Heart left ventricle (tissue), 13 donors: ENCODE measurements around the gene HTRA3.

Experiments
- POLR2A ChIP-seq, 2 donors: fragments of 450-650 bp; IDR thresholded peaks; one replicate each; pipeline ENCODE4 v1.6.1; 2017; ENCODE audit warnings: antibody characterized with exemption in 2 of 2, mild to moderate bottlenecking in 2 of 2, moderate library complexity in 2 of 2
- TF ChIP-seq, protein P1 (sequence below), 12 donors: fragments of 200-600 bp; sonication (generic) in 4 of 12; IDR thresholded peaks; one replicate each; pipeline versions ENCODE4 v1.5.0 to v1.8.0; 2018 to 2022; ENCODE audit warnings: antibody characterized with exemption in 12 of 12, mild to moderate bottlenecking in 5 of 12
- donor health status: ischemic (EF 13 %, LVEDD 7.1; RV severe dilation, severe dysfunction).
- donor health status: DM: no; HTN: yes; CAD: no.
- donor health status: DM: no; HTN: no; CAD: no.
- donor health status: ischemic (EF 25% LVEDD 6.9; RV normal size, moderate dysfunction).
- donor health status: ischemic (EF 25% LVEDD 5.7; RV mildly dilated, moderate dysfunction).
- donor health status: ischemic (EF 35%, LVEDD 5.7; RV mildly dilated, moderate dysfunction).
- donor health status: nonischemic (EF 11% LVEDD 7.7; RV severe dilation, severe dysfunction).
- donor health status: DM: yes; HTN: yes; CAD: no.
- donor health status: PGD.
- donor health status: ischemic (EF 29% LVEDD 5.4; RV normal size, mild dysfunction).
- donor health status: nonischemic (EF 23%, LVEDD 6.1; RV moderate dilation, normal function).

DNA sequence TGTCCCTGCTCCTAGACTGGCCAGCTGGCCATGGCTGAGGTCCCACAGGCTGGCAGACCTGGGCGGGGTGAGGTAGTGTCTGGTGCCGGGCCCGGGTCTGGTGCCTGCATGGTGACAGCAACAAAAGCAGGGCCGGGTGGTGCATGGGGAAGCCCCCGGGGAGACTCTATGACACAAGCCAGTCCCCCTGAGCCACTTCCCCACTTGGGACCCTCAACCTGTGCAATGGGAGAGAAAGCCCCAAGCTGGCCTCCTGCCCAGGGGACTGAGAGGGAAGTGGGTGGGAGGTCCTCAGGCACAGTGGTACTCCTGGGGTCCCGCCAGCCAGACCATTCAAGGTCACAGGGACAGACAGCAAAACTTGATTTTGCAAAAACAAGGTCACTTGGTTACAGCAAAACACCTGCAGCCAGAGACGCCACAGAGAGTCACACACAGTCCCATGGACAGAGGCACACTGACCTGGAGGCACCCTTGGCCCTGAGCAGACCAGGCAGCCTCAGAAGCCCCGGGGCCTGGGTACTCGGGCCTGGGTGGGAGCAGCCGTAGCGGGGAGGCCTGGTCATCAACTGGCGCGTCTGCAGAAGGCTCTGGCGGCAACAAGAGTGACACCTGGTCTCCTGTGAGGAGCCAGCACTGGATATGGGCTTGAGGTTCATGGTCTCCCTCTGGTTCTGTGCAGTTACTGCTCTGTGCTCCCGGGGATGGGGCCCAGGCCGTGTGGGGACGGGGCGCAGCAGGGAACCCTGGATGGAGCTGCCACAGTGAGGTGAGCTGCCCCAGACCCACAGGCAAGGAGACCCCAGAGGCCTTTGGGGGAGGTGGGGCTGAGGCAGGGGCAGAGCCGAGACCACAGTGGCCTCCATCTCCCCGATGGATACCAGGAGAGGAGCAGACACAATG, 60.6 kb downstream of the HTRA3 start:
- TF ChIP-seq, protein P1, sequence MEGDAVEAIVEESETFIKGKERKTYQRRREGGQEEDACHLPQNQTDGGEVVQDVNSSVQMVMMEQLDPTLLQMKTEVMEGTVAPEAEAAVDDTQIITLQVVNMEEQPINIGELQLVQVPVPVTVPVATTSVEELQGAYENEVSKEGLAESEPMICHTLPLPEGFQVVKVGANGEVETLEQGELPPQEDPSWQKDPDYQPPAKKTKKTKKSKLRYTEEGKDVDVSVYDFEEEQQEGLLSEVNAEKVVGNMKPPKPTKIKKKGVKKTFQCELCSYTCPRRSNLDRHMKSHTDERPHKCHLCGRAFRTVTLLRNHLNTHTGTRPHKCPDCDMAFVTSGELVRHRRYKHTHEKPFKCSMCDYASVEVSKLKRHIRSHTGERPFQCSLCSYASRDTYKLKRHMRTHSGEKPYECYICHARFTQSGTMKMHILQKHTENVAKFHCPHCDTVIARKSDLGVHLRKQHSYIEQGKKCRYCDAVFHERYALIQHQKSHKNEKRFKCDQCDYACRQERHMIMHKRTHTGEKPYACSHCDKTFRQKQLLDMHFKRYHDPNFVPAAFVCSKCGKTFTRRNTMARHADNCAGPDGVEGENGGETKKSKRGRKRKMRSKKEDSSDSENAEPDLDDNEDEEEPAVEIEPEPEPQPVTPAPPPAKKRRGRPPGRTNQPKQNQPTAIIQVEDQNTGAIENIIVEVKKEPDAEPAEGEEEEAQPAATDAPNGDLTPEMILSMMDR (IDR thresholded peaks at IDR 0.05): no peak
- TF ChIP-seq POLR2A (IDR thresholded peaks at IDR 0.05): no peak
